Naive thymus-derived CD4-positive, alpha-beta T cell (primary cell): ENCODE results near the gene MESD. TPM values are rescaled to one million over a fixed set of nuclear protein-coding genes. Genes with fewer than 3 reads are reported as not detected.

Experiments
- ATAC-seq: fragments of 150-1000 bp; cut with Tn5 transposase; 2 replicates; pipeline ENCODE4 v1.10.0; 2021; ENCODE audit warnings: mild to moderate bottlenecking, moderate library complexity
- CTCF ChIA-PET: fragments of 350-600 bp; sonication (Branson Sonifier 250); formaldehyde crosslinking; loops from one replicate; lab custom pipeline; 2021; ENCODE audit warnings: antibody characterized with exemption; lab: Charles Lee
- POLR2A ChIA-PET: fragments of 350-600 bp; sonication (Branson Sonifier 250); formaldehyde crosslinking; loops from one replicate; lab custom pipeline; 2021; ENCODE audit warnings: antibody characterized with exemption, inconsistent platforms; lab: Charles Lee
- DNase-seq, 9 donors: peaks; one replicate each; pipeline versions ENCODE4 v3.0.0 to v3.0.0-alpha.2; 2020 to 2022; ENCODE audit warnings: mixed read lengths in 1 of 9
- H3K27ac ChIP-seq: one replicate; pipeline ENCODE4 v1.7.0; 2013; ENCODE audit warnings: mild to moderate bottlenecking, low read depth, low read length, moderate library complexity
- H3K27me3 ChIP-seq, 2 donors: one replicate each; pipeline ENCODE4 v1.7.0; 2013; ENCODE audit warnings: low read length in 2 of 2, mild to moderate bottlenecking in 2 of 2, moderate library complexity in 2 of 2; ENCODE audit not compliant: control insufficient read depth in 2 of 2, insufficient read depth in 2 of 2
- H3K36me3 ChIP-seq, 3 experiments: 1 replicate in 2 of 3; 2 replicates in 1 of 3; pipeline ENCODE4 v1.7.0; 2013; ENCODE audit warnings: low read length in 3 of 3, mild to moderate bottlenecking in 3 of 3, moderate library complexity in 1 of 3; ENCODE audit not compliant: insufficient read depth in 3 of 3, control insufficient read depth in 2 of 3
- H3K4me1 ChIP-seq, 2 donors: one replicate each; pipeline ENCODE4 v1.7.0; 2013; ENCODE audit warnings: low read length in 2 of 2, mild to moderate bottlenecking in 2 of 2, moderate library complexity in 1 of 2; ENCODE audit not compliant: control insufficient read depth in 2 of 2, insufficient read depth in 2 of 2
- H3K4me3 ChIP-seq: 2 replicates; pipeline ENCODE4 v1.7.0; 2013; ENCODE audit warnings: mild to moderate bottlenecking, low read length
- H3K9me3 ChIP-seq, 3 experiments: 1 replicate in 2 of 3; 2 replicates in 1 of 3; pipeline ENCODE4 v1.7.0; 2013; ENCODE audit warnings: low read length in 3 of 3; ENCODE audit not compliant: control insufficient read depth in 2 of 3
- H3K27ac Mint-ChIP-seq, 9 donors: one replicate each; pipeline ENCODE4 v1.8.0; 2020 to 2022; ENCODE audit warnings: mixed read lengths in 9 of 9, mild to moderate bottlenecking in 8 of 9, moderate library complexity in 5 of 9, inconsistent platforms in 2 of 9
- H3K27me3 Mint-ChIP-seq, 5 donors: one replicate each; pipeline ENCODE4 v1.8.0; 2021 to 2022; ENCODE audit warnings: mixed read lengths in 5 of 5, mild to moderate bottlenecking in 1 of 5
- H3K36me3 Mint-ChIP-seq, 5 donors: one replicate each; pipeline ENCODE4 v1.8.0; 2020 to 2022; ENCODE audit warnings: mixed read lengths in 5 of 5, mild to moderate bottlenecking in 3 of 5, inconsistent platforms in 1 of 5
- H3K4me1 Mint-ChIP-seq, 7 donors: one replicate each; pipeline ENCODE4 v1.8.0; 2020 to 2022; ENCODE audit warnings: mixed read lengths in 7 of 7, mild to moderate bottlenecking in 3 of 7, inconsistent platforms in 1 of 7
- H3K4me3 Mint-ChIP-seq, 10 donors: one replicate each; pipeline ENCODE4 v1.8.0; 2020 to 2022; ENCODE audit warnings: mild to moderate bottlenecking in 10 of 10, mixed read lengths in 10 of 10, moderate library complexity in 6 of 10, inconsistent platforms in 2 of 10
- H3K9me3 Mint-ChIP-seq, 11 donors: one replicate each; pipeline ENCODE4 v1.8.0; 2020 to 2022; ENCODE audit warnings: mixed read lengths in 11 of 11, mild to moderate bottlenecking in 4 of 11, inconsistent platforms in 1 of 11, moderate library complexity in 1 of 11
- intact Hi-C, 2 donors: fragments of 100-400 bp; cut with micrococcal nuclease; formaldehyde crosslinking; loops; one replicate each; pipeline ENCODE4 v1.15.1; 2023
- polyA plus RNA-seq, 2 donors: library from polyadenylated mRNA; unstranded; fragments of 300-500 nt; fragmentation: Illumina TruSeq; gene quantifications; one replicate each; pipeline ENCODE4 v1.2.3, GENCODE V29; 2021
- total RNA-seq, 6 experiments: library from RNA in 5 of 6; stranded (reverse) in 5 of 6; gene quantifications; 1 replicate in 5 of 6; 2 replicates in 1 of 6; pipeline ENCODE4 v1.2.3 and lab custom pipeline; 2021 to 2026

MESD gene
- total and polyA plus RNA-seq, 7 experiments from 2014 or later, result 17.1 to 42.5 (median 29.3) TPM

GRCh38 chr15:81002009-81002330 lies 12.4 kb upstream of the MESD start:
- ATAC-seq (no peak), DNase-seq (no peak)
- CTCF ChIA-PET, result interaction anchor here (2.1 kb wide), 1 partner anchor 32 kb away, joined by 7 read pairs; no protein-coding TSS in a partner anchor
- H3K27me3 ChIP-seq, result no peaks in the 10 kb centered on the region
- H3K27ac ChIP-seq, result peak overlapping the region; percentile 91
- POLR2A ChIA-PET, result interaction anchor here (0.6 to 5.2 kb wide), 6 partner anchors 8 to 1284 kb away, joined by 3 to 87 read pairs (median 4); partner anchors contain the start of gene MESD
- H3K9me3 ChIP-seq, result no peaks in the 10 kb centered on the region
- Mint-ChIP-seq H3K36me3 (peaks cover 0 to 29% (median 6%) of the 10 kb centered on the region in 5 donors), H3K27ac (peak overlapping the region in 3 of 9 donors; percentile 19 to 98 (median 28)), H3K4me3 (peak overlapping the region in 9 of 10 donors; percentile 82 to 96 (median 87)), H3K9me3 (peaks cover 0 to 3% (median 0%) of the 10 kb centered on the region in 11 donors), H3K27me3 (no peaks in the 10 kb centered on the region), H3K4me1 (peaks cover 27 to 72% (median 56%) of the 10 kb centered on the region in 7 donors)
- intact Hi-C loops, result loop anchor here (5.0 to 10.0 kb wide), 6 partner anchors 307 to 1543 kb away; partner anchors contain the start of genes ABHD17C (in 1 of the 2), MEX3B (in 1 of the 2), RPS17 (in 1 of the 2) and ZFAND6 (in 1 of the 2)
- peak overlapping the region; percentile 83 for H3K4me3 ChIP-seq
- peaks cover 0 to 13% (median 0%) of the 10 kb centered on the region in 3 experiments for H3K36me3 ChIP-seq
- H3K4me1 ChIP-seq, result peaks cover 24 to 45% of the 10 kb centered on the region in 2 donors

- Histone ChIP-seq H3K36me3 (peaks cover 0 to 13% (median 0%) of the 10 kb centered on the region in 3 experiments), H3K4me3 (peak overlapping the region; percentile 83), H3K27me3 (no peaks in the 10 kb centered on the region), H3K4me1 (peaks cover 24 to 42% of the 10 kb centered on the region in 2 donors), H3K9me3 (no peaks in the 10 kb centered on the region), H3K27ac (peak overlapping the region; percentile 91)
- intact Hi-C loops, result loop anchor here (1.0 to 10.0 kb wide), 10 partner anchors 105 to 1543 kb away; partner anchors contain the start of genes MEX3B (in 2 of the 2), ABHD17C (in 1 of the 2), RPS17 (in 1 of the 2) and STARD5 (in 1 of the 2)
- peak in 8 of 9 donors; percentile 22 to 64 (median 46) for DNase-seq
- H3K36me3 Mint-ChIP-seq, result peaks cover 0 to 29% (median 6%) of the 10 kb centered on the region in 5 donors
- peaks cover 24 to 67% (median 54%) of the 10 kb centered on the region in 7 donors for H3K4me1 Mint-ChIP-seq
- H3K27ac Mint-ChIP-seq, result peak overlapping the region in 7 of 9 donors; percentile 25 to 98 (median 94)
- peaks cover 0 to 3% (median 0%) of the 10 kb centered on the region in 11 donors for H3K9me3 Mint-ChIP-seq
- peak; percentile 50 for ATAC-seq
- peak overlapping the region; percentile 91 to 99 (median 96) for H3K4me3 Mint-ChIP-seq
- POLR2A ChIA-PET, result interaction anchor here (0.6 to 5.2 kb wide), 9 partner anchors 9 to 1285 kb away, joined by 3 to 87 read pairs (median 5); partner anchors contain the start of gene MESD
- CTCF ChIA-PET, result interaction anchor here (1.7 to 2.1 kb wide), 2 partner anchors 10 to 31 kb away, joined by 5 to 7 read pairs; no protein-coding TSS in a partner anchor
- H3K27me3 Mint-ChIP-seq, result no peaks in the 10 kb centered on the region
These were observed 11.8 kb upstream of the MESD start for GRCh38 chr15:81001152-81002008.

- peak; percentile 81 for ATAC-seq
- Histone ChIP-seq H3K4me1 (peaks cover 24 to 36% of the 10 kb centered on the region in 2 donors), H3K9me3 (no peaks in the 10 kb centered on the region), H3K4me3 (peak within 1 kb of the TSS; percentile 83), H3K27me3 (no peaks in the 10 kb centered on the region), H3K27ac (peak within 1 kb of the TSS; percentile 91), H3K36me3 (peaks cover 0 to 13% (median 0%) of the 10 kb centered on the region in 3 experiments)
- H3K36me3 Mint-ChIP-seq, result peaks cover 0 to 35% (median 6%) of the 10 kb centered on the region in 5 donors
- DNase-seq, result peak; percentile 63 to 90 (median 79)
- CTCF ChIA-PET, result interaction anchor here (1.7 to 2.1 kb wide), 2 partner anchors 9 to 30 kb away, joined by 5 to 7 read pairs; no protein-coding TSS in a partner anchor
- no peaks in the 10 kb centered on the region for H3K27me3 Mint-ChIP-seq
- POLR2A ChIA-PET, result interaction anchor here (0.6 to 5.2 kb wide), 8 partner anchors 9 to 299 kb away, joined by 3 to 87 read pairs (median 6); partner anchors contain the start of gene MESD
- intact Hi-C loops, result loop anchor here (1.0 to 10.0 kb wide), 14 partner anchors 11 to 1544 kb away; partner anchors contain the start of genes MESD (in 2 of the 2), MEX3B (in 2 of the 2), ABHD17C (in 1 of the 2) and RPS17 (in 1 of the 2)
- peaks cover 0 to 6% (median 3%) of the 10 kb centered on the region in 11 donors for H3K9me3 Mint-ChIP-seq
- peak within 1 kb of the TSS; percentile 94 to 98 (median 97) for H3K27ac Mint-ChIP-seq
- peaks cover 24 to 66% (median 56%) of the 10 kb centered on the region in 7 donors for H3K4me1 Mint-ChIP-seq
- peak within 1 kb of the TSS; percentile 91 to 99 (median 96) for H3K4me3 Mint-ChIP-seq
These were observed 11.1 kb upstream of the MESD start, which contains the start of gene TLNRD1 for GRCh38 chr15:81000624-81001151. TSS of gene TLNRD1 (plus strand) at chr15:81000923. CDS start at chr15:81002272, 1,349 bp downstream.

GRCh38 chr15:81000144-81000623 lies 10.6 kb upstream of the MESD start:
- Mint-ChIP-seq H3K4me1 (peaks cover 24 to 63% (median 56%) of the 10 kb centered on the region in 7 donors), H3K27me3 (no peaks in the 10 kb centered on the region), H3K27ac (peak overlapping the region; percentile 94 to 98 (median 97)), H3K36me3 (peaks cover 0 to 32% (median 6%) of the 10 kb centered on the region in 5 donors), H3K4me3 (peak overlapping the region; percentile 91 to 99 (median 96)), H3K9me3 (peaks cover 0 to 6% (median 3%) of the 10 kb centered on the region in 11 donors)
- DNase-seq, result peak in 3 of 9 donors; percentile 22 to 30 (median 25)
- intact Hi-C loops, result loop anchor here (1.0 to 10.0 kb wide), 13 partner anchors 11 to 1545 kb away; partner anchors contain the start of genes MESD (in 2 of the 2), MEX3B (in 2 of the 2), ABHD17C (in 1 of the 2) and RPS17 (in 1 of the 2)
- H3K36me3 ChIP-seq, result peaks cover 0 to 13% (median 0%) of the 10 kb centered on the region in 3 experiments
- ATAC-seq, result no peak
- H3K4me1 ChIP-seq, result peaks cover 21 to 31% of the 10 kb centered on the region in 2 donors
- POLR2A ChIA-PET, result interaction anchor here (0.6 to 5.2 kb wide), 7 partner anchors 9 to 958 kb away, joined by 3 to 87 read pairs (median 6); partner anchors contain the start of gene MESD
- H3K4me3 ChIP-seq, result peak overlapping the region; percentile 83
- peak overlapping the region; percentile 91 for H3K27ac ChIP-seq
- no peaks in the 10 kb centered on the region for H3K9me3 ChIP-seq
- no peaks in the 10 kb centered on the region for H3K27me3 ChIP-seq
- CTCF ChIA-PET, result interaction anchor here (1.7 kb wide), 1 partner anchor 9 kb away, joined by 5 read pairs; no protein-coding TSS in a partner anchor

- Mint-ChIP-seq H3K4me3 (peak overlapping the region; percentile 91 to 99 (median 96)), H3K9me3 (peaks cover 0 to 6% (median 3%) of the 10 kb centered on the region in 11 donors), H3K27ac (peak overlapping the region; percentile 94 to 98 (median 97)), H3K4me1 (peaks cover 20 to 57% (median 52%) of the 10 kb centered on the region in 7 donors), H3K36me3 (peaks cover 0 to 31% (median 6%) of the 10 kb centered on the region in 5 donors), H3K27me3 (no peaks in the 10 kb centered on the region)
- ATAC-seq (no peak), DNase-seq (peak in 8 of 9 donors; percentile 38 to 62 (median 50))
- ChIA-PET CTCF (interaction anchor here (1.7 kb wide), 1 partner anchor 8 kb away, joined by 5 read pairs; no protein-coding TSS in a partner anchor), POLR2A (interaction anchor here (0.6 to 5.2 kb wide), 6 partner anchors 10 to 957 kb away, joined by 3 to 87 read pairs (median 8); partner anchors contain the start of gene MESD)
- Histone ChIP-seq H3K36me3 (peaks cover 0 to 13% (median 0%) of the 10 kb centered on the region in 3 experiments), H3K4me3 (peak overlapping the region; percentile 83), H3K9me3 (no peaks in the 10 kb centered on the region), H3K27me3 (no peaks in the 10 kb centered on the region), H3K27ac (peak overlapping the region; percentile 91), H3K4me1 (peaks cover 19 to 26% of the 10 kb centered on the region in 2 donors)
- intact Hi-C loops, result loop anchor here (1.0 to 10.0 kb wide), 13 partner anchors 10 to 1545 kb away; partner anchors contain the start of genes MESD (in 2 of the 2), MEX3B (in 2 of the 2), ABHD17C (in 1 of the 2) and RPS17 (in 1 of the 2)
These were observed 10.0 kb upstream of the MESD start for GRCh38 chr15:80999623-81000036.
